Chondrocyte (in vitro differentiated cells): Measurements from ENCODE around the gene NFKBIZ. TPM values are rescaled to one million over a fixed set of nuclear protein-coding genes. Genes with fewer than 3 reads are reported as not detected.

Source experiments
- DNase-seq: peaks from one replicate; pipeline ENCODE4 v3.0.0; 2021; ENCODE audit warnings: mixed read lengths, low spot score
- H3K27ac Mint-ChIP-seq: one replicate; pipeline ENCODE4 v1.8.0; 2021; ENCODE audit warnings: mild to moderate bottlenecking, moderate library complexity, mixed read lengths; ENCODE audit not compliant: unreplicated experiment
- H3K27me3 Mint-ChIP-seq: 2 replicates; pipeline ENCODE4 v1.8.0; 2021; ENCODE audit warnings: low read depth, mixed read lengths
- H3K36me3 Mint-ChIP-seq: 2 replicates; pipeline ENCODE4 v1.8.0; 2021; ENCODE audit warnings: low read depth, mixed read lengths
- H3K4me1 Mint-ChIP-seq: 2 replicates; pipeline ENCODE4 v1.8.0; 2021; ENCODE audit warnings: low read depth, mild to moderate bottlenecking, mixed read lengths
- H3K4me3 Mint-ChIP-seq: one replicate; pipeline ENCODE4 v1.8.0; 2021; ENCODE audit warnings: mild to moderate bottlenecking, moderate library complexity, mixed read lengths; ENCODE audit not compliant: unreplicated experiment
- H3K9me3 Mint-ChIP-seq: 2 replicates; pipeline ENCODE4 v1.8.0; 2021; ENCODE audit warnings: low read depth, mixed read lengths
- total RNA-seq: library from RNA; stranded (reverse); gene quantifications from 3 replicates; pipeline ENCODE4 v1.2.1, GENCODE V29; 2021
- TF ChIP-seq, protein P1 (sequence below): fragments of 200-600 bp; sonication (generic); IDR thresholded peaks from 2 replicates; pipeline ENCODE4 v1.5.0; 2021; ENCODE audit warnings: antibody characterized with exemption, mild to moderate bottlenecking, moderate library complexity

NFKBIZ gene
- total RNA-seq, 1 donor from 2014 or later = 18.9 TPM

DNA sequence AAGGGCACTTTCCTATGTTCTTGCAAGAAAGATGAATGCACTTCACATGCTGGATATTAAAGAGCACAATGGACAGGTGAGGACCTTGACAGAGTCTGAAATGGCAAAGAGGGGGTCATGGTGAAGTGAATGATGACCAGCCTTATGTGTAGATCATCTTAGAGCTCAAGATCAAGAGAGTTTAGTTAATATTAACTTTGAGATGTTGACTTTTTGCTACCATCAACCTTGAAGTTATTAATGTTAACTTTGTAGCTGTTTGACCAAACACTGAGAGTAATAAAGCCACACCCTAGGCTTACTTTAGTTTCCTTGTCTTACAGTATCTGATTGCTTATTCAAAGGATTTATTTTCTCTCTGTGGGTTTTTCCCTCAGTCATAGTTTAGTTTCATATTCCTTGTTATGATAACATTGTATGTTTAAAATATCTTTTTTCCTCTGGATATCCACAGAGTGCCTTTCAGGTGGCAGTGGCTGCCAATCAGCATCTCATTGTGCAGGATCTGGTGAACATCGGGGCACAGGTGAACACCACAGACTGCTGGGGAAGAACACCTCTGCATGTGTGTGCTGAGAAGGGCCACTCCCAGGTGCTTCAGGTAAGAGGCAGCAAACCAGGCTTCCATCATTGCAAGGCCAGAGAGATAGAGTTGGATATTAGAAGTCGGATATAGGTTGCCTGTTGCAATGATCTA, 5.4 kb downstream of the NFKBIZ start:
- Mint-ChIP-seq H3K27me3 (no peaks in the 10 kb centered on the region), H3K27ac (no peak overlapping the region), H3K36me3 (peaks cover 67% of the 10 kb centered on the region), H3K4me3 (no peak overlapping the region), H3K9me3 (no peaks in the 10 kb centered on the region), H3K4me1 (peaks cover 46% of the 10 kb centered on the region)
- TF ChIP-seq, protein P1, sequence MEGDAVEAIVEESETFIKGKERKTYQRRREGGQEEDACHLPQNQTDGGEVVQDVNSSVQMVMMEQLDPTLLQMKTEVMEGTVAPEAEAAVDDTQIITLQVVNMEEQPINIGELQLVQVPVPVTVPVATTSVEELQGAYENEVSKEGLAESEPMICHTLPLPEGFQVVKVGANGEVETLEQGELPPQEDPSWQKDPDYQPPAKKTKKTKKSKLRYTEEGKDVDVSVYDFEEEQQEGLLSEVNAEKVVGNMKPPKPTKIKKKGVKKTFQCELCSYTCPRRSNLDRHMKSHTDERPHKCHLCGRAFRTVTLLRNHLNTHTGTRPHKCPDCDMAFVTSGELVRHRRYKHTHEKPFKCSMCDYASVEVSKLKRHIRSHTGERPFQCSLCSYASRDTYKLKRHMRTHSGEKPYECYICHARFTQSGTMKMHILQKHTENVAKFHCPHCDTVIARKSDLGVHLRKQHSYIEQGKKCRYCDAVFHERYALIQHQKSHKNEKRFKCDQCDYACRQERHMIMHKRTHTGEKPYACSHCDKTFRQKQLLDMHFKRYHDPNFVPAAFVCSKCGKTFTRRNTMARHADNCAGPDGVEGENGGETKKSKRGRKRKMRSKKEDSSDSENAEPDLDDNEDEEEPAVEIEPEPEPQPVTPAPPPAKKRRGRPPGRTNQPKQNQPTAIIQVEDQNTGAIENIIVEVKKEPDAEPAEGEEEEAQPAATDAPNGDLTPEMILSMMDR = no peak
- DNase-seq = no peak

DNA sequence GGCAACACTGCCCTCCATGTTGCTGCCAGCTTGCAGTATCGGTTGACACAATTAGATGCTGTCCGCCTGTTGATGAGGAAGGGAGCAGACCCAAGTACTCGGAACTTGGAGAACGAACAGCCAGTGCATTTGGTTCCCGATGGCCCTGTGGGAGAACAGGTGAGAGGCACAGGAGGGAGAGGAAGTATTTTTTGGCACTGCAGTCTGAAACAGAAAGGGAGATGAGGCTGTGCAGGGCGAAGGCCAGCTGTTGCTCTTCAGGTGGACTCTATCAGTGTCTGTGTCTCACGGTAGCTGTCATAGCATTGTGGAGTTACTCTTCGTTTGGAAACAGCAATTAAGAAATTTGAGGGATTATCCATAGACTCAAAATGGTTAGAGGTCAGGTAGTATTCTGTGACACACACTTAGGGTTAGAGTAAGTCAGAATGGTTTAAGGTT, 8.0 kb downstream of the NFKBIZ start:
- peaks cover 28% of the 10 kb centered on the region for H3K4me1 Mint-ChIP-seq
- peaks cover 68% of the 10 kb centered on the region for H3K36me3 Mint-ChIP-seq
- peak overlapping the region; percentile 35 for H3K27ac Mint-ChIP-seq
- TF ChIP-seq, protein P1 = no peak
- DNase-seq = no peak
- no peak overlapping the region for H3K4me3 Mint-ChIP-seq
- no peaks in the 10 kb centered on the region for H3K27me3 Mint-ChIP-seq
- H3K9me3 Mint-ChIP-seq = no peaks in the 10 kb centered on the region

DNA sequence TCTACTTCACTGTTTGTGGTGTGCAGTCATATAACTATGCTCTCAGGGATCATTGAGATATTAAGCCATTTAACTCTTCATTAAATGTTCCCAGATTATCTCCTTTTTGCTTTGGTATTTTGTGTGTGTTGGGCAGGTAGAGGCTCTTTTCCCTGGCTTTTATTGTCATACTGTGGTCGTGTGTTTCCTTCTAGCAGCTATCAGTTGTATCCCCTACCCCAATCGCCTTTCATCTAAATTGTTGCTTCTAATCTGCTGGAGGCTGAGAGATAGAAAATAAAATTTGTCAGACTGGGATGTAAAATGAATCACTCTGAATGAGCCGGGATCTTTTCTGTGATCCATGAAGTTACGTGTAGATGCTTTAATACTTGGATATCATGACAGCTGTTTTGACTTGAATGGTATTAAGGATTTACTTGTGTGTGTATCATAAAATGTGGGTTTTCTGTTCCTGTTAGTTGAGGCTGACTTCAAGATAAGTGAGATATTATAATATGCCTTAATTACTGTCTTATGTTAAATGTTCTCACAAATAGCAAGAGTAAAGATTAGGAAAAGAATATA, 9.2 kb downstream of the NFKBIZ start:
- no peaks in the 10 kb centered on the region for H3K27me3 Mint-ChIP-seq
- no peak overlapping the region for H3K4me3 Mint-ChIP-seq
- no peaks in the 10 kb centered on the region for H3K9me3 Mint-ChIP-seq
- no peak for DNase-seq
- H3K36me3 Mint-ChIP-seq = peaks cover 57% of the 10 kb centered on the region
- H3K27ac Mint-ChIP-seq = peak overlapping the region; percentile 33
- peaks cover 17% of the 10 kb centered on the region for H3K4me1 Mint-ChIP-seq
- TF ChIP-seq, protein P1 = no peak

GRCh38 chr3:101859882-101860448, 10.7 kb downstream of the NFKBIZ start:
- H3K4me3 Mint-ChIP-seq = no peak overlapping the region
- DNase-seq = no peak
- H3K9me3 Mint-ChIP-seq = no peaks in the 10 kb centered on the region
- no peaks in the 10 kb centered on the region for H3K27me3 Mint-ChIP-seq
- TF ChIP-seq, protein P1 = no peak
- peaks cover 8% of the 10 kb centered on the region for H3K4me1 Mint-ChIP-seq
- H3K36me3 Mint-ChIP-seq = peaks cover 46% of the 10 kb centered on the region
- H3K27ac Mint-ChIP-seq = no peak overlapping the region

DNA sequence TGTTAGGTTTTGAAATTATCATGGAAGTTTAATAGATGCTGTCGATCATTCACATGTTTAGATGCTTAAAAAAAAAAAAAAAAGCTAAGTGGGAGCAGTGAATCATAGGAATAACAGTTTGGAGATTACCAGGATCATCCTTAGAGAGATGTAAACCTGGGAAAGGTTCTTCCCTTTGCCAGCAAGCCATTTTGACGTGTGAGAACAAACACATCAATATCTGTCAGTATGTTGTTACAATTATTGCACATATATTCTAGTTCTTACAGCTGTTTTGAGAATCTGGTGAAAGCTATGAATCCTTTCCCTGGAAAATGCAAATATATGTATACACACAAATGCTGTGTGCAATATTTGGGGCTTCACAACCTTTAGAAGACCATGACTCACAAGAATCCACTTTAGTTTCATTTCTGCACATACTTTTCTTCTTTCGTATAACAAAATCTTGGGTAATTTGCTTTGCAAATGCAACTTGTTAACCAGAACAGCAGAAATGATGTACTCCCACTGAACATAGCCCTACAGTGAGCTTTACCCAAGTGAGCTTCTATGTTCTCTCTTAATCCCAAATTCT, 12.0 kb downstream of the NFKBIZ start:
- no peaks in the 10 kb centered on the region for H3K9me3 Mint-ChIP-seq

More for the DNA sequence above, 12.0 kb downstream of the NFKBIZ start:
- H3K36me3 Mint-ChIP-seq = peaks cover 36% of the 10 kb centered on the region
- no peak for DNase-seq
- no peak overlapping the region for H3K4me3 Mint-ChIP-seq
- H3K27ac Mint-ChIP-seq = no peak overlapping the region
- TF ChIP-seq, protein P1 = no peak
- no peaks in the 10 kb centered on the region for H3K27me3 Mint-ChIP-seq
- H3K4me1 Mint-ChIP-seq = peaks cover 8% of the 10 kb centered on the region
